HG03039 (cell line): ENCODE data around the gene CYTH4.
"Not testable (repeated sequence)": the region's sequence is repeated elsewhere in the genome, so short reads cannot be mapped to it uniquely, and the experiment has no call there.

Experiments used
- ATAC-seq: cut with Tn5 transposase; IDR thresholded peaks from one replicate; pipeline ENCODE4 v1.9.1; 2021; ENCODE audit warnings: mild to moderate bottlenecking, moderate library complexity; ENCODE audit not compliant: unreplicated experiment

The CYTH4 gene

DNA sequence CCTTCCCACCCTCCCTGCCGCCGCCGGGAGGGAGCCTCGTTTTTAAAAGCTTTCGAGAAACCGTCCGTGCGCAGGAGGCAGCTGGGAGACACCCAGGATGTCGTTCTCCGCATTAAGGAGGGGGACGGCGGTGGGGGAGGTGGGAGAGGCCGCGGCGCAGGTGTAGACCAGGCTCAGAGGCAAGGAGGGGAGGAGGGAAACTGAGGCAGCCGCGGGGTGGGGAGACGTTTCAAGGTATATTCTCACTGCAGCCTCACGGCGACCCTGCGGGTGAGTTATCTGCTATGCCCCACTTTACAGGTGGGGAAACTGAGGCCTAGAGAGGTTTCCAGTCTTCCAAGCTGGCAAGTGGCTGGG, 42.7 kb downstream of the CYTH4 start:
- ATAC-seq = no peak

DNA sequence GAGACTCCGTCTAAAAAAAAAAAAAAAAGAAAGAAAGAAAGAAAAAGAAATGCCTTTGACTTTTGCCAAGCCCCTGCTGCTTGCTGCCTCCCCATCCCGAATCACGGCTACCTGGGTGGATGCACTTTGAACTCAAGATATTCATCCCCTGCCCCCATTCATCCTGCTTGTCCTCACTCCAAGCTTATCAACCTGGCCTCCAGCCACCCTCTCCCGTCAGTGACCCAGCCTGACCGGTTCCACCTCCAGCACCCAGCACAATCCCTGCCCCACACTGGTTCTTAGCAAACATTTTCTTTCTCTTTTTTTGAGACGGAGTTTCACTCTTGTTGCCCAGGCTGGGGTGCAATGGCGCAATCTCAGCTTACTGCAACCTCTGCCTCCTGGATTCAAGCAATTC, 44.4 kb downstream of the CYTH4 start:
- no peak for ATAC-seq

DNA sequence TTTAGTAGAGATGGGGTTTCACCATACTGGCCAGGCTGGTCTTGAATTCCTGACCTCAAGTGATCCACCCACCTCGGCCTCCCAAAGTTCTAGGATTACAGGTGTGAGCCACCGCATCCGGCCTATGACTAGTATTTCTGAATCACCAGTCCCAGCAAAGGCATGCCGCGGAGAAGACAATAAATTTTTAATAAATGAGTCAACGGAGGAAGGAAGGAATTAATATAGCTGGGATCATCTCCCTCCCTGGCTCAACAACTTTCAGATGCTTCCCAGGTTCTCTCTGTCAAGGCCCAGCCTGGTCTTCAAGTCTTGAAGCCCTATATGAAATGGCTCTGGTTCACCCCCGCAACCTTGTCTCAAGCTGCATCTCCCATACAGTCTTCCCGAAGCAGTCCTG, 45.7 kb downstream of the CYTH4 start:
- no peak for ATAC-seq

DNA sequence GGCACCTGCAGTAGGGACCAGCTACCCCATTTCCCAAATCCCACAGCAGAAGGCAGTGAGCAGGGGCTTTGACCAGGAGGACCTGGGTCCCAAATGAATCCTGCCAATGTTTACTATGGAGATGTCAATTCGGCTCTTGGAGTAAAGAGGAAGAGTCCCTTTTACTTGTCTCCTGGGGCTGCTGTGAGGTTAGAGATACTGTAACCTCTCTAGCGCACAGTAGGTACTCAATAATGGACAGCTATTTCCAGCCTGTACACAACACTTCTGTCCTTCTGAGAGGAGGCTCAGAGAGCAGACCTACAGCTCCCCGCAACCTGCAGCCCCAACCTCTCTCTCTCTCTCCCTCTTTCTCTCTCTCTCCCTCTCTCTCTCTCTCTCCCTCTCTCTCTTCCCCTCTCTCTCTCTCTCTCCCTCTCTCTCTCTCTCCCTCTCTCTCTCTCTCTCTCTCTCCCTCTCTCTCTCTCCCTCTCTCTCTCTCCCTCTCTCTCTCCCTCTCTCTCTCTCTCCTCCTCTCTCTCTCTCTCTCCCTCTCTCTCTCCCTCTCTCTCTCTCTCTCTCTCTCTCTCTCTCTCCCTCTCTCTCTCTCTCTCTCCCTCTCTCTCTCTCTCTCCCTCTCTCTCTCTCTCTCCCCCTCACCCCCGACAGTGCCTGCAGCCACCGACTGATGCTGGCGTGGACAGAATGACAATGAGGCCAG, 46.4 kb downstream of the CYTH4 start:
- ATAC-seq = not testable (repeated sequence)

DNA sequence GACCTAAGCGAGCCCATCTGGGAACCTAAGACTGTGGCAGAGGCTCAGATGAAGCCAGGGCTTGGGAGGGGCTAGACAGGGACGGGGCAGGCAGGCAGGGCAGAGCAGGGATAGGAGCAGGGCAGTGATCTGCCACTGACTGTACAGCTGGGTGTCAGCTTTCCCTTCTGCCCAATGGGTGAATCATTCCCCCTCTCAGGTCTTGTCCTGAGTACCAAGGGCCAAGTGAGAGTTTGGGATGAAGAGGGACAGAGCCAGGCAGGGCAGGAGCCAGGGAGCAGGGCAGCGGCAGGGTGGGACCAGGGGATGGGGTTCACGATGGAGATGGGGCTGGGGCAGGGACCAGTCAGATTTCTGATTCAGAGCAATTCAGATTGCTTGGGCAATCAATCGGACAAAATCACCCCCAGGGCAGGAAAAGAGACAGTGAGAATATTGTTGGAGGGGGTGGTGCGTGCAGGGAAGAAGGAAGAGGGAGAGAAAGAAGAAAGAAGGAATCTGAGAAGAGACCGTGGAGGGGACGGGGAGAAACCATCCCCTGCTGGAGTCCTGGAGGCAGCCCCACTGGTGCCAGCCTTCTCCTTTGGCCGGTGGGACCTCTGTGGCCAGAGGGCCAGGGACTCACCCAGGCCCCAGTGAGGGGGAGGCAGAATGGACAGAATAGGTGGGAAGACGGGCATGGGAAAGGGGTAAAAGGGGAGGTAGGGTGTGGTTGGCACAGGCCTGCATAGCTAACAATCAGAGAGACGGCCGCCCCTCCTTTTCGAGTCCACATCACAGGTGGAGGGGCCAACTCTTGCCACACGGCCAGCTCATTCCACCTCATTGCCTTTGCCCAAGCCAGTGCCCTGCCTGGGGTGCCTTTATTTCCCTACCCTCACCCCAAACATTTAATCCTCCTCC, 47.2 kb downstream of the CYTH4 start:
- no peak for ATAC-seq

DNA sequence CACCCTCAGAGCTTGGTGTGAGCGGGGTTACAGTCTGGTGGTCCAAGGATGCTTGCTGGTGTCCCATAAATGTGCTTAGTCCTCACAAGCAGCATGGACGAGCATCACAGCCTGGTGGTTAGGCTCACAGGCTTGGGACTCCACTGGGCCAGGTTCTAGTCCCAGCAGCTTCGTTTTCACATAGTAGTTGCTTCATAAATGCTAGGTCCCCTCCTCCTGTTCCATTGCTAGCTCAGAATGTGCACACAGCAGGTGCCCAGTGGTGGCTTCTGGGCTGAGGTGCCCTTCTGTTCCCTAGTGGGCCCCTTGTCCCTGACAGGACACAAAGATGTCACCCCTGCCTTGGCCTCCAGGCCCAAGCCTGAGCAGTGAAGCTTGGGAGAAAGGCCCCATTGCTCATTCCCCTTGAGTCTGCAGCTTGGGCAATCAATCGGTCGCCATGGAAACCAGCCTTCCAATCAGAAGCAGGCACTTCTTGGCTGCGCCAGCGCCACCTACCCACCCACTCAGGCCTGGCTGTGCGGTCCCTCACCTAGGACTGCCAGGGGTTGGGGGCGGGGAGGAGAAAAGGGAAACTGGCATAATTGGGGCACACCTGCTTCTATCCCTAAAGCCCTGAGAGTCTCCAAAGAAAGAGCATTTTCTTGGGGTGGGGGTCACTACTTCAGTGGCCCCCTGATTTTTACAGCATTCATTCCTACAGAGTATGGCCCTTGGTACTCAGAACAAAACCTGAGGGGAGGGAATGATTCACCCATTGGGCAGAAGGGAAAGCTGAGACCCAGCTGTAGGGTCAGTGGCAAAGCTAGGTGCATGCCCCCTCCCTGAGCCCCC, 48.1 kb downstream of the CYTH4 start:
- no peak for ATAC-seq

DNA sequence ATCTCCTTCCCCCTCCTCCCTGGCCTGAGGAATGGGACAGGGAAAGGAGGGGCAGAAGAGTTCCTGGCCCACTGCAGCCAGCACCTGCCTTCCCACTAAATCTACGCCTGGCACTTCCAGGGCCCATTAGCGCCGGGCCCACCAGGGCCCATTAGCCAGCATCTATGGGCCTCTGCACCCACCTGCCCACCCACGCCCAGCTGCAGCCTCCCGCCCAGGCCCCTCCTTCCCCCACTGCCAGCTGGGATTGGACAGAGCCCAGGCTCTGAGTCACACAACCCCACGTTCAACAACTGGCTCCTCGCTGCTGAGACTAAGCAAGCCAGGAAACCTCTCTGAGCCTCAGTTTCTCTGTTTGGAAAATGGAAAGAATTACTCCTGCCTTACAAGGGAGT, 48.7 kb downstream of the CYTH4 start:
- ATAC-seq = no peak

DNA sequence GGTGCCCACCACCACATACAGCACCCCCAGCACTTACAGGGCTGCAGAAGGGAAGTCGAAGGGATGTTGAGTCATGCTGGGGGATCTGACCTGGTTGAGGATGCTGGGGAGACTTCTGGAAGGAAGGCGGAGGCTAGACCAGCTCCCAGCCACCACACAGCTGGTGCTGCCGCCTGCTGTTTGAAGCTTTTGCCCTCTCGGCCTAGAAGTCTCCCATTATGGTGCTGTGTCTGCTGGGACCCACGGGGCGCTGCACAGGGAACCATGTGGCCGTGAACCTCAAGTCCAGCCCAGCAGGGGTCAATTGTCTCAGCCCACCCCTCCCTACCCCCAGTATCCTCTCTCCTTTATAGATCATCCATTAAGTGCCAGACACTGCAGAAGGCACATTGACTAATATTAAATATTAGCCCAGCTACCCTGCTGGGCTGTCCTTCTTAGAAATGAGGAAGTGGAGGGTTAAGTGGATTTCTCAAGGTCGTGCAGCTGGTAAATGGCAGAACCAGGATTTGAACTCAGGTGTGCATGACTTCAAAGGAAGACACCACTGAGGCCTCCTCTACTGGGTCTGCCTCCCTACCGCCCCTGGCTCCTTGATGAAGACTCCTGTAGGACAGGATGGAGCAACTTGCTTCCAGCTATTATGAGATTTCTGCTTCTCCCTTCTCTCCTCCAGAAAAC, 49.7 kb downstream of the CYTH4 start:
- no peak for ATAC-seq

DNA sequence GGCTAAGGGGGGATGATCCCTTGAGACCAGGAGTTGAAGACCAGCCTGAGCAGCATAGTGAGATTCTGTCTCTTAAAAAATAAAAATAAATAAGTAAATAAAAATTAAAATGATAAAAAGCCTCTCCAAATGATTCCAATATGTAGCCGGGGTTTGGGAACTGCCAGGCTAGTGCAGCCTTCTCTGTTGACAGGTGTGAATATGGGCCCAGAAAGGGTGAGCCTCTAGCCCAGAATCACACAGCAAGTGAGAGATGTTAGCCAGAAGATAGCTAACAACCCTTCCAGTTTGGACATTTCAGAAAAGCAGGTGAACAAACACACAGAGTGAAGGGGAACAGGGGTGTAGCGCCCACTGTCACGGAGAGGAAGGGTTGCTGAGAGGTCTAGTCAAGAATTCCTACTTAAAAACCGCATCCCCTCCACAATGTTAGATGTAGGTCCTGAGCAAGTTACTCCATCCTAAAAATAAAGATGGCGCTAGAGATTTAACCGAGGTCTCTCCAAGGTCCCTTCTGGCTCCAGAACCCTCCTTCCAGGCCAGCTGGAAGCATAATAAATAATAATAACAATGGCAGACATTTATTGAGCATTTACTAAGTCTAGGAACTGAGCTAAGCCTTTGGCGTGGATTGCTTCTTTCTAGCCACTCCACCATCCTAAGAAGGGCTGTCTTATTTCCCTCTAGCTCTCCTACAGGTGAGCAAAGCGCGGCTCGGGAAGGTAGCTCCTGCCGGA, 51.6 kb downstream of the CYTH4 start:
- ATAC-seq = no peak

DNA sequence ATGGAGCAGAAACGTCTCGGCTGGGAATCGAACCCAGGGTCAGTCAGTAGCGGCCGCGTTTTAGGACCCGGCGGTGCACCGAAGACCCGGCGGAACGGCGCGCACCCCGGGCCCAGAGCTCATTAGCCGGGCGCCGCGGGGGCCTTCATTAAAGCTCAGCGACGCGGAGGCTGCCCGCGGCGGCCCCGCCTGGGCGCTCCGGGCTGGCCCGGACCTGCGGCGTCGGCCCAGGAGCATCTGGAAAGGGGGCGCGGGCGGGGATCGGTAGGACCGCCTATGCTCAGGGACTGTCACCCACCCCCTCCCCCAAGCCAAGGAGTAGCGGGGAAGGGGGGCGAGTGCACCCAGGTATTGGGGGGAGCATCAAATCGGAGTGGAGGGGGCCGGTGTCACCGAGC, 52.2 kb downstream of the CYTH4 start:
- ATAC-seq = no peak

DNA sequence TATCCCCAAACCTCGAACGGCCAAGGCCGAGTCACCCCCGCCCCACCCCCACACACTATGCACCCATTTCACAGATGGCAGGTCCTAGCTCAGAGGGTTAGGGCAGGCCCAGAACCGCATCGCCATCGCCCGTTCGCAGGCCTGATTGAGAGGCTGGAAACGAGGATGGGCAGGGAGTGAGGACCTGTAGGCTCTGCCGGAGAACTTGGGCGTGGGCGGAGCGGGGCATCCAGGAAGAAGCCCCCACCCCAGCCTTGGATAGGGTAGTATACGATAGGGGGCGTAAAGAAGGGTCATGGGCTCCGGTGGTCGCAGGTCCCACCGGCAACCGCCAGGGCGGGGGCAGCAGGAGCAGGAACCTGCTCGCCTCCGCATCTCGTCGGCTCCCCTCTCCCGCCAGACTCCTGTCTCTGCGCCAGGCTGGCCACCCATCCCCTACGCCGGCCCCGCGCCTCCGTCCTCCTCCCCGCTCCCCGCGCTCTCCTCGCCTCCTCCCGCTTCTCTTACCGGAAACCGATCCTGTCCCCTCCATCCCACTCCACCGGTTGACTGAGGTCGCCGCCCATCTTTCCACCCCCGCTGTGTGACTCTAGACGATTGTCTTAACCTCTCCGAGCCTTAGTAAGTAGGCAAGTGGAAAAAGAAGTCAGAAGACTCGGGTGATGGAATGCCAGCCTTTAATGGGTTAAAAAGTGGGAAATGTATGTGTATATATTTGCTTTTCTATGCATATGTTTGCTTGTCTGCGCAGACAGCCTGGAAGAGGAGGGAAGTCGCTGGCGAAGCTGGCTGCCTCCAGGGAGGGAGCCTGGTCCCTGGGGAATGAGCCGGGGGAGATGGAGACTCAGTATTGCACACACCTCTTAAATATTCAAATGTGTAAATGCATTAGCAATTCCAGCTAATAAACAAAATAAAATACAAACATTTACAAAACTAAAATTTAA, 52.8 kb downstream of the CYTH4 start:
- no peak for ATAC-seq

DNA sequence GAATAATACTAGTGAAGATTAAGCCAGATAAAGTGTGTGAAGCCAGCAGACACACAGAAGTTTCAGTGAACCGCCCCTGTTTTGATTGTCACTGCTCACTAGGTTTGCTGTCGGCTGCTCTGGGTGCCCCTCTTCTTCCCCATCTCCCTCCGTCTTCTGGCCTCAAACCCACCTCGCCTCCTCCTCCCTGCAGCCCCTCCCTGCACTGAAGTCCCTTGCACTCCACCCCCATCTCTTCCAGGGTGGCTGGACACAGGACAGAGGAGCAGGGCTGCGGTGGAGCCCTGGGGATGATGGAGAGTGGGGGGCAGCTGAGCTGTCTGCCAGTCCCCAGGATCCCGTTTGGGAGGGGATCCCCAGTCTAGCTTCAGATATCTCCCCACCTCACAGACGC, 53.5 kb downstream of the CYTH4 start:
- ATAC-seq = no peak

DNA sequence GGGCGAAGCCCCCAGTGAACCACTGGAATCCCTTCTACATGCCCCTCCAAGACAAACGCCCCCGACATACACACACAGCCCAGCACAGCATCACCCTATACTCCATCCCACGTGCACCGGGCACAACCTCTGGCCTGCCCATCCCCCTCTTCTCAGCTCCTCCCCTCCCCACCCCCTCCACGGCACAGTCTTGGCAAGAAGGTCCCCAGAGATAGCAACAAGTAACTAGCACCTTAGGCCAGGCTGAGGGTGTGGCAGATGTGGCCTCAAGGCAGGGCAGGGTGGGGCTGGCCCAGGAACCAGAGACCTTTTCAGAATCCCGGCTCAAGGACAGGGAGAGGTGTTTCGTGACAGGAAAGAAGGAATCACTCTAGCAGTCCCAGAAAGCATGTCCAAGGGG, 54.3 kb downstream of the CYTH4 start:
- ATAC-seq = no peak

DNA sequence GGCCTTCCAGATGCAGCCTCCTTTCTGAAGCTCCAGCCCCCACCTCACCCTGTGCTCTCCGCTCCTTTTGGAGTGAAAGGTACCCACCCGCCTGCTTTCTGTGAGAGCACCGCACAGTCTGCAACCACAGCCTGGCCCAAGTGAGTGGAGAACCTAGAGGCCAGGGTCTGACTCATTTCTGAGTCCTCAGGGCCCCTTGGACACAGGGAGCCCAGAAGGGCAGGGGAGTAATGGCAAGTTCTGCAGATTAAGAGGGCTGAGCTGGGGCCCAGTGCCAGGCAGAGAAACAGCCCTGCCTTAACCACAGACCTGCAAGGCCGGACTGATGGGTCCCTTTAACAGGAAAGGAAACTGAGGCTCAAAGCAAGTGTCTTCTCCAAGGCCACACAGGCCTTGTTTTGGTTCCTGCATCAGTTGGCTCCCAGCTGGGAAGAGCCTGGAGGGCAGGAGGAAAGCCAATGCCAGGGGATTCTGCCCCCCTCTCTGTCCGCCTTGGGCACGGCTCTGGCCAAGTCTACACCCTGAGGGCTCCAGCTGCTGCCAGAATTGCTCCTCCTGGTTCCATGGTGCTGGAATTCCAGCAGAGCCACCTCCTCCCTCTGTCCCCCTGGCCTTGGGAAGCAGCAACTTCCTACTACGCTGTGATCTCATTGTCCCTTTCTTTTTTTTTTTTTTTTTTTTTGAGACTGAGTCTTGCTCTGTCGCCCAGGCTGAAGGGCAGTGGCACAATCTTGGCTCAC, 55.1 kb downstream of the CYTH4 start:
- ATAC-seq = no peak

DNA sequence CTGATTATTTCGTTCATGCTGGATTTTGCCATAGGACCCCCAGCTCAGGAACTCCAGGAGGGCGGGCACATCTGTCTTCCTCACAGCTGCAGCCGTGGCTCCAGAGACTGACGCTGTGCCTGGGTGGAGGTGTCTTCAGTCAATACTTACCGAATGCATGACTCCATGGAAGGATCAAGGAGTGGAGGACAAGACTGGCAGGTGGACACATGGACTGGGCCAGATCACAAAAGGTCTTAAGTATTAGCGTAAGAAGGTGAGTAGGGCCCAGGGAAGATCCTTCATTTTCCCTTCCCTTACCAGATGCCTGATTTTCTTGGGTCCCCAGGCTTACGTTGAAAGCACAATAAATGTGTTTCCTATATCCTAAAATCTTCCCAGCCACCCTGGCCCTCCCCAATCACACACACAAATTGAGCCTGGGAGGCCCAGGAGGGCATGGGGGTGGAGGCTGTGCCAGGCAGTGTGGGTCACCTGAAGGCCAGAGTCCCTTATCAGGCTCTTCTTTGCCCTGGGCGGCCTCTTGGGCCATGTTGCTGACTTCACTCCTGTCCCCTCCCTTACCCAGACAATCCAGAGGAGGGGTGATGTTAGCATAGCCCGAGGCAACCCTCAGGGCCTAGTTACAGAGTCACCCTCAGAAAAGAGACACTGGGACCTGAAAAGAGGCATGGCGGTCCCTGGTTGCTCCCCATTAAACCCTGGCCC, 56.4 kb downstream of the CYTH4 start:
- no peak for ATAC-seq

DNA sequence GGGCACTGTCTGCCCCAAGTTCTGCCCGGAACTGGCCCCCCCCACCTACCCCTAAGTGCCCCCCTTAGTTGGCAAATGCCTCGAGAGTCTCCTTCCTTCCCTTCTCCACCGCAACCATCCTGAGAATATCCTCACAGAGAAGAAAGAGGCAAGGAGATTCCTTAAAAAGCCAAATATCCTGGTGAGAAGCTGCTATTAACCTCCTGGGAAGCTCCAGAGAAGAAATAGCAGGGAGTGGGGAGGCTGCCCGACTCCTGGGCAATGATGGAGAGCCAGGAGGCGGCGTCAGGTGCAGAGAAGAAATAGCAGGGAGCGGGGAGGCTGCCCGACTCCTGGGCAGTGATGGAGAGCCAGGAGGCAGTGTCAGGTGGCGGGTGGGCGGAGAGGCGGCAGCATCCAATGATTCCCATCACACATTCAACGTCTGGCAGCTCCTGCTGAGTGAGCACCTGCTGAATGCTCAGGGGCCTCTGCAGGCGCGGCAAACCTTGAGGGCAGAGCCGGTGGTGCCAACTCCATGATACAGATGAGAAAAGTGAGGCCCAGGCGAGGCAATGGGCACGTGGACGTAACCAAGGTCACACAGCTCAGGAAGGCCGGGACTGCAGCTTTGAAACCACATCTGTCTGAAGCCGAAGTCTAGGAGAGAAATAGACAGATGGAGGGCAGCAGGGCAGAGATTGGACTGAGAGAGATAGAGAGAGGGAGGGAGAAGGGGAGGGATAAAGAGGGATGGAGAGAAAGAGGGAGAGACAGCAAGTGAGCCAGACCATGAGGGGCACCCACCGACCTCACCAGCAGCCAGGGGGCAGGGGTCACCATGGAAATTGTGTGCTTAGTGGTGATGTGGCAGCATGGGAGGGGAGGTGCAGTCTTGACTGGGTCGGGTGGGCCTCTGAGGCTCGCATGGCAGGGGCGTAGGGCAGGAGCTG, 58.3 kb downstream of the CYTH4 start:
- ATAC-seq = no peak

DNA sequence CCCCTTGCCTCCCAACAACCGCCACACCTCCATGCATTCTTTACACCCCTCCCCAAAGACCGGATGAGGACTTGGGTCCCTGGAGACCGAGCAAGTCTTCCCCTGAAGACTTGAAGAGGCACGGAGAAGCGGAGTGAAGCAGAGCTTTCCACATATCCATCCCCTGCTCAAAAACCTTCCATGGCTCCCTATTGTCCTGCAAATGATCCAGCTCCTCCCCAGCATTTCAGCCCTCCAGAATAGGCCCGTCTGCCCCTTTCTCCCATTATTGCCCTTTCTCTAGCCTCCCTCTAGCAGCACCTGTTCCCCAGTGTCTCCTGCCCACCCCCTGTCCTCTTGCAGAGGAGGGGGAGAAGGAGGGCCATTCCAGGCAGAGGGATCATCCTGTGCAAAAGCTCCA, 59.8 kb downstream of the CYTH4 start:
- no peak for ATAC-seq
